Rectal smooth muscle tissue (tissue), 1 donor: Measurements from ENCODE around the gene GCGR.

Source experiments
- H3K27ac ChIP-seq: one replicate; pipeline ENCODE4 v1.7.0; 2013; ENCODE audit warnings: low read depth, low read length, inconsistent platforms
- H3K27me3 ChIP-seq: one replicate; pipeline ENCODE4 v1.7.0; 2013; ENCODE audit warnings: low read length; ENCODE audit not compliant: control insufficient read depth, insufficient read depth
- H3K36me3 ChIP-seq: one replicate; pipeline ENCODE4 v1.7.0; 2013; ENCODE audit warnings: low read length; ENCODE audit not compliant: control insufficient read depth, insufficient read depth
- H3K4me1 ChIP-seq: one replicate; pipeline ENCODE4 v1.7.0; 2013; ENCODE audit warnings: low read length; ENCODE audit not compliant: control insufficient read depth, insufficient read depth
- H3K4me3 ChIP-seq: one replicate; pipeline ENCODE4 v1.7.0; 2013; ENCODE audit warnings: low read length
- H3K9ac ChIP-seq: one replicate; pipeline ENCODE4 v1.7.0; 2013; ENCODE audit warnings: low read length

The GCGR gene

DNA sequence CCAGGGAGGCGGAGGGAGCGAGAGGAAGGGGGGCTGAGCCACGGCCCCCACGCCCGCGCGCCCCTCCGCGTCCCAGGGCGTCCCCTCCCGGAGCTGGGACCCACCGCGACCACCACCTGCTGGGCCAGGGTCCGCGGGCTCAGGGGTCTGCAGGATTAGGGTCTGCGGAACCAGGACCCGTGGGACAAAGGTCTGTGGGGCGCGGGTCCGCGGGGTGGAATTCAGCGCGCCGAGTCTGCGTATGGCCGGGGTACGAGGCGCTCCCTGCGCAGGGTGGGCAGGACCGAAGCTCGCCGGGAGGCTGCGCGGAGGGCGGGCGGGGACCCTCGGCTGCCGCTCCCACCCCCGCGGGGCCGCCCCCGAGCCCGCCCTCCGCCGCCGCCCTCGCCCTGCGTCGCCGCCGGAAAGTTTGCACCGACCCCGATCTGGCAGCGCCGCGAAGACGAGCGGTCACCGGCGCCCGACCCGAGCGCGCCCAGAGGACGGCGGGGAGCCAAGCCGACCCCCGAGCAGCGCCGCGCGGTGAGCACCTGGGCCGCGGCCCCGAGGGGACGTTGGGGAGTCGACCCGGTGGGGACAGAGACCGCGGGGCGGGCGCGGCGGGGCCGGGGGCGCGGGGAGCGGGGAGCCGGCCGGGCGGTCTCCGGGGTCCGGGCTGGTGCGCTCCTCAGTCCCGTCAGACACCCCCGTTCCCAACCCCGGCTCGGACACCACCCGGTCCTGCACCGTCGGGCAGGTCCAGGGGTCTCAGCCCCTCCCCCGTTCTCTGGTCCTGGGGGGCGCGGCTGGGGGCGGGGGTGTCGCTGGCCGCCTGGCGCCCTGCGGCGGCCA, at the start of gene GCGR:
GCGR (plus strand) TSS at position 423 of the 831 bp plus-strand sequence. CDS start 4,869 bp downstream, outside the sequence.
- Histone ChIP-seq H3K4me1 (no peaks in the 10 kb centered on the region), H3K36me3 (no peaks in the 10 kb centered on the region), H3K9ac (no peak within 1 kb of the TSS), H3K27me3 (peaks cover 33% of the 10 kb centered on the region), H3K27ac (no peak within 1 kb of the TSS), H3K4me3 (no peak within 1 kb of the TSS)

- no peak overlapping the region for H3K27ac ChIP-seq
- H3K36me3 ChIP-seq: no peaks in the 10 kb centered on the region
- no peaks in the 10 kb centered on the region for H3K4me1 ChIP-seq
- peaks cover 14% of the 10 kb centered on the region for H3K27me3 ChIP-seq
- H3K4me3 ChIP-seq: no peak overlapping the region
- H3K9ac ChIP-seq: no peak overlapping the region
These were observed 11.0 kb upstream of the GCGR start for GRCh38 chr17:81792675-81793615.

DNA sequence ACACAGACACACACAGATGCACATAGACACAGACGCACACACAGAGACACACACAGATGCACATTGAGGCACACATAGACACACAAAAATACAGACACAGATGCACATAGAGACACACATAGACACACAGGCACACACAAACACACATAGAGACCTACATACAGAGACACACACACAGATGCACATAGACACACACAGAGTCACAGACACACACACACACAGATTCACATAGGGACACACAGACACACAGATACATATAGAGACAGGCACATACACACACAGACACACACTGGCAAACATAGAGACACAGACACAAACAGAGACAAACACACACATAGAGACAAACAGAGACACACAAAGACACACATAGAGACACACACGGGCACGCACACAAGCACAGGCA, 9.9 kb upstream of the GCGR start:
- no peaks in the 10 kb centered on the region for H3K4me1 ChIP-seq
- no peak overlapping the region for H3K9ac ChIP-seq
- peaks cover 14% of the 10 kb centered on the region for H3K27me3 ChIP-seq
- no peak overlapping the region for H3K4me3 ChIP-seq
- H3K36me3 ChIP-seq: no peaks in the 10 kb centered on the region
- H3K27ac ChIP-seq: no peak overlapping the region

- no peaks in the 10 kb centered on the region for H3K36me3 ChIP-seq
- H3K9ac ChIP-seq: no peak overlapping the region
- peaks cover 14% of the 10 kb centered on the region for H3K27me3 ChIP-seq
- H3K4me3 ChIP-seq: no peak overlapping the region
- no peaks in the 10 kb centered on the region for H3K4me1 ChIP-seq
- H3K27ac ChIP-seq: no peak overlapping the region
These were observed 9.4 kb upstream of the GCGR start for GRCh38 chr17:81794509-81794908.

GRCh38 chr17:81801327-81801726, 2.6 kb upstream of the GCGR start:
- no peak overlapping the region for H3K4me3 ChIP-seq
- H3K36me3 ChIP-seq: no peaks in the 10 kb centered on the region
- H3K9ac ChIP-seq: no peak overlapping the region
- H3K27ac ChIP-seq: no peak overlapping the region
- no peaks in the 10 kb centered on the region for H3K4me1 ChIP-seq
- H3K27me3 ChIP-seq: peaks cover 23% of the 10 kb centered on the region

DNA sequence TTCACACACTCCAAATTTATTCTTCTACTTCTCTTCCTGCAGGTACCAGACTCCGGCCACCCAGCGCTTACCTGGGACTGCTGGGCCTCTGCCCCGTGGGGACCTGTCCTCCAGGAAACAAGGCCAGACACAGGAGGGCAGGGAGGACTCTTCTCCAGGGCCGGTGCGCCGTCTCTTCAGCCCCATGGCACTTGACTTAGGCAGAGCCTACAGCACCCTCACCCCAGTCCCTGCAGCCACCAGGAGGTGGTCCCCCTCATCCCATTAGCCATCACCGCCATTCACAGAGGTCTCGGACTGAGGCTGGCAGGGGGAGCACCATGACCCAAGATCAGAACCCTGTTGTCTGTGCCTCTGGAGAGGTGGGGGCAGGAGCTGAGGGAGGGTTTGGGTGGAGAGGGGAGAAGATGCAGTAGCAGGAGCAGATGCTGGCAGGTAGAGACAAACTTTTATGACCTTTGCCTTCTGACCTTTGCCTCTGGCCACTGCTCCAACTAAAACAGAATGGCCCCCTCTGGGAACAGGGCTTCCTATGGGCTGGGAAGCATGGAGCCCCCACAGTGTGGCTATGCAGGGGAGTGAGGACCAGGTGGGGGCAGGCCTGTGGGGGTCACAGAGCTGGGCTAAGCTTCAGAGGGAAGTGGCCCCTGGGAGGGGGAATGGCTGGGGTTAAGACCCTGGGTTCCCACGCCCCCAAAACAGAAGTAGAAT, 1.7 kb upstream of the GCGR start:
- Histone ChIP-seq H3K4me3 (no peak overlapping the region), H3K4me1 (no peaks in the 10 kb centered on the region), H3K9ac (no peak overlapping the region), H3K27me3 (peaks cover 28% of the 10 kb centered on the region), H3K27ac (no peak overlapping the region), H3K36me3 (no peaks in the 10 kb centered on the region)

- no peaks in the 10 kb centered on the region for H3K36me3 ChIP-seq
- no peak overlapping the region for H3K9ac ChIP-seq
- H3K4me1 ChIP-seq: no peaks in the 10 kb centered on the region
- peaks cover 33% of the 10 kb centered on the region for H3K27me3 ChIP-seq
- no peak overlapping the region for H3K4me3 ChIP-seq
- H3K27ac ChIP-seq: no peak overlapping the region
These were observed 900 bp upstream of the GCGR start for GRCh38 chr17:81802856-81803643.

DNA sequence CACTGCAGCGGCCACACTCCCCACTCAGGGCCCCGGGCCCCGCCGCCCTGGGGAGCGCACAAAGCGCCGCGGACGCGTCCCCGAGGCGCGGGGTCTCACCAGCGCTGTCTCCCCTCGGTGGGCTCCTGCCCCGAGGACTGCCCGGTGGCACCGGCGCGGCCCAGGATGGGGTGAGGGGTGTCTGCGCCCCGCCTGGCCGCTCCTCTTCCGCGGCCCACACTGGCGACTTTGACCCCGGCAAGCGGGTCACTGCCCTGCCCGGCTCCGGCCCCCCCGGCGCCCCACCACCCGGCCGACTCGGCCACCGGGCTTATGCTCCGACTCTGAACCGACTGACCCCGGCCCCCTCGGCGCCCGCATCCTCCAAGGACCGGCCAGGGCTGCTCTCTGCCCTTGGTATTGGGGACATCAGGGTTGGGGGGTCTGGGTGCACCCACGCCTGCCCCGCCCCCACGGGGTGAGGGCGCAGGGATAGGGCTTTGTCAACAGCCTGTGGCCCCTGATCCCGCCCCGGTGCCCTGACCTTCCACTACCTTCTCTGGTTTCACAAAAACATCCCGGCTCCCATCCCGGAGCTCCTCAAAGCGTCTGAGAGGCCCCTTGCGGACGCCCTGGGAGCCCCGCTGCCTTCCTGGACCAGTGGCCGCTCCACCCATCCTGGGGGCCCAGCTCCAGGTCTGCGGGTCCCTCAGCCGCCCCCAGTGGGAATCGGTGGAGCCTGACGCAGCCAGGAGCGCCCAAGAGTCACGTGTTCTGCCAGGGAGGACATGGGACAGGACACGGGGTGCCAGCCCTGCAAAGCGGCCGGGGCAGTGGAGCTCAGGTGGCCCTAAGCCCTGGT, 829 bp downstream of the GCGR start:
- Histone ChIP-seq H3K27me3 (peaks cover 33% of the 10 kb centered on the region), H3K4me3 (no peak overlapping the region), H3K4me1 (no peaks in the 10 kb centered on the region), H3K27ac (no peak overlapping the region), H3K36me3 (no peaks in the 10 kb centered on the region), H3K9ac (no peak overlapping the region)

DNA sequence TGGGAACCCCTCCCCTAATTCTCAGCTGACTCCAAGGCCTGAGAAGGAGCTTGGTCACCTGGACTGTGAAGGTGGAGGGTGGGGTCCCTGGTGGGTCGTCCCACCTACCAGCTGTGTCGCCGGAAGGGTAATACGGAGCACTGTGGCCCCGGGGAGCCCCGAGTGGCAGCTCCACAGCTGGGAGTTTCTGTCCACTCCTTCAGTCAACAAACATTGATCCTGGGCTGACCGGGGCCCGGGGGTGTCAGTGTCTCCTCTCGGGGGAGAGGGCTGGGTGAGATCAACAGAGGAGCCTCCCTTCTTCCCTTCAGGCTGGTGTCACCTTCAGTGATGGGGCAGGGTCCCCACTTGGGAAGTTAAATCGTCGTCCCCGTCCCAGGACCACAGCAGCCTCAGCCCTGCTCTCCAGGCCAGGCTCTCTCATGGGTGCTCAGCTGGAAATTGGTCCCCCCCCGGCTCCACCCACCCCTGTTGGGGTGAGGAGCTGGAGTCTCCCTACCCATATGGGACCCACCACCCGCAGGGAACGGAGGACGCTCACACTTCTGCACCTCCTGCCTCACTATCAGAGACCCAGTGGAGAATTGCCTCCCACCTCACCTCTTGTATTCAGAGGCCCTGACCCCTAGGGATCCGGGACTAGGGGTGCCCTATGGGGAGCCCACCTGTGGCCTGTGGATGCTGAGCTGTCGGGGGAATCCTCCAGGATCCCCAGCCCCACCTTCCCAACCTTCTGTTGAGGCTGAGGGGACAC, 1.9 kb downstream of the GCGR start:
- Histone ChIP-seq H3K27ac (no peak overlapping the region), H3K27me3 (peaks cover 37% of the 10 kb centered on the region), H3K4me3 (no peak overlapping the region), H3K36me3 (no peaks in the 10 kb centered on the region), H3K9ac (no peak overlapping the region), H3K4me1 (no peaks in the 10 kb centered on the region)

- H3K4me3 ChIP-seq: no peak overlapping the region
- H3K27ac ChIP-seq: no peak overlapping the region
- H3K4me1 ChIP-seq: no peaks in the 10 kb centered on the region
- H3K27me3 ChIP-seq: peaks cover 35% of the 10 kb centered on the region
- H3K9ac ChIP-seq: no peak overlapping the region
- no peaks in the 10 kb centered on the region for H3K36me3 ChIP-seq
These were observed 2.7 kb downstream of the GCGR start for GRCh38 chr17:81806461-81807209.
